CD8-positive, alpha-beta memory T cell (primary cell): ENCODE measurements around the gene RNU1-1. TPM values are rescaled to one million over a fixed set of nuclear protein-coding genes. Genes with fewer than 3 reads are reported as not detected.
"Not testable (repeated sequence)": the region's sequence is repeated elsewhere in the genome, so short reads cannot be mapped to it uniquely, and the experiment has no call there.

Experiments
- CTCF ChIA-PET: fragments of 350-600 bp; sonication (Branson Sonifier 250); formaldehyde crosslinking; loops from one replicate; lab custom pipeline; 2021; ENCODE audit warnings: antibody characterized with exemption; lab: Charles Lee
- POLR2A ChIA-PET: fragments of 350-600 bp; sonication (Branson Sonifier 250); formaldehyde crosslinking; loops from one replicate; lab custom pipeline; 2021; ENCODE audit warnings: antibody characterized with exemption; lab: Charles Lee
- DNase-seq, 5 donors: peaks; one replicate each; pipeline versions ENCODE4 v3.0.0 to v3.0.0-alpha.2; 2020 to 2022; ENCODE audit warnings: mixed read lengths in 1 of 5
- H3K27ac ChIP-seq: one replicate; pipeline ENCODE4 v1.7.0; 2013; ENCODE audit warnings: low read depth, mild to moderate bottlenecking, low read length, moderate library complexity
- H3K27me3 ChIP-seq: 2 replicates; pipeline ENCODE4 v1.7.0; 2013; ENCODE audit warnings: low read length, mild to moderate bottlenecking; ENCODE audit not compliant: insufficient read depth, poor library complexity, severe bottlenecking
- H3K36me3 ChIP-seq: 2 replicates; pipeline ENCODE4 v1.7.0; 2013; ENCODE audit warnings: mild to moderate bottlenecking, low read length, moderate library complexity; ENCODE audit not compliant: insufficient read depth
- H3K4me1 ChIP-seq: 2 replicates; pipeline ENCODE4 v1.7.0; 2013; ENCODE audit warnings: mild to moderate bottlenecking, low read length, moderate library complexity; ENCODE audit not compliant: insufficient read depth
- H3K4me3 ChIP-seq: 2 replicates; pipeline ENCODE4 v1.7.0; 2013; ENCODE audit warnings: mild to moderate bottlenecking, low read length
- H3K9me3 ChIP-seq: 2 replicates; pipeline ENCODE4 v1.7.0; 2013; ENCODE audit warnings: mild to moderate bottlenecking, low read length
- H3K27ac Mint-ChIP-seq, 8 donors: one replicate each; pipeline ENCODE4 v1.8.0; 2020 to 2021; ENCODE audit warnings: mixed read lengths in 8 of 8, mild to moderate bottlenecking in 6 of 8, inconsistent platforms in 3 of 8, moderate library complexity in 3 of 8
- H3K27me3 Mint-ChIP-seq, 2 donors: one replicate each; pipeline ENCODE4 v1.8.0; 2020 to 2021; ENCODE audit warnings: mixed read lengths in 2 of 2, mild to moderate bottlenecking in 1 of 2, moderate library complexity in 1 of 2
- H3K36me3 Mint-ChIP-seq, 3 donors: one replicate each; pipeline ENCODE4 v1.8.0; 2020 to 2021; ENCODE audit warnings: mixed read lengths in 3 of 3, inconsistent platforms in 1 of 3, mild to moderate bottlenecking in 1 of 3
- H3K4me1 Mint-ChIP-seq, 3 donors: one replicate each; pipeline ENCODE4 v1.8.0; 2020 to 2021; ENCODE audit warnings: mixed read lengths in 3 of 3, inconsistent platforms in 1 of 3, mild to moderate bottlenecking in 1 of 3
- H3K4me3 Mint-ChIP-seq, 7 donors: one replicate each; pipeline ENCODE4 v1.8.0; 2020 to 2021; ENCODE audit warnings: mixed read lengths in 7 of 7, mild to moderate bottlenecking in 6 of 7, moderate library complexity in 4 of 7, inconsistent platforms in 2 of 7
- H3K9me3 Mint-ChIP-seq, 5 donors: one replicate each; pipeline ENCODE4 v1.8.0; 2020 to 2022; ENCODE audit warnings: mixed read lengths in 5 of 5, mild to moderate bottlenecking in 3 of 5, moderate library complexity in 2 of 5, inconsistent platforms in 1 of 5
- polyA plus RNA-seq: library from polyadenylated mRNA; unstranded; fragments of 300-500 nt; fragmentation: Illumina TruSeq; gene quantifications from one replicate; pipeline ENCODE4 v1.2.3, GENCODE V29; 2021
- total RNA-seq, 2 experiments: library from RNA; stranded (reverse); gene quantifications; one replicate each; pipeline ENCODE4 v1.2.3, GENCODE V29; 2021

The RNU1-1 gene
- total RNA-seq: 1,000 to 10,000 TPM; 1,293 to 1,300 TPM
- not detected for polyA plus RNA-seq

GRCh38 chr1:16514107-16515055 is at the start of gene RNU1-1:
TSS of gene RNU1-1 (minus strand) at chr1:16514285.
- CTCF ChIA-PET, H3K4me1 ChIP-seq, H3K27ac Mint-ChIP-seq, H3K9me3 ChIP-seq, H3K36me3 Mint-ChIP-seq, H3K27me3 ChIP-seq, H3K36me3 ChIP-seq, H3K4me3 Mint-ChIP-seq, H3K4me1 Mint-ChIP-seq, H3K9me3 Mint-ChIP-seq: not testable (repeated sequence)
- Histone ChIP-seq H3K4me3 (peak within 1 kb of the TSS; percentile 55), H3K27ac (peak within 1 kb of the TSS; percentile 93)
- POLR2A ChIA-PET: interaction anchor here (0.7 kb wide), 1 partner anchor 390 kb away, joined by 5 read pairs; no protein-coding TSS in a partner anchor
- DNase-seq: peak; percentile 63 to 92 (median 91)
- peaks cover 15 to 22% of the 10 kb centered on the region in 2 donors for H3K27me3 Mint-ChIP-seq

- H3K36me3 ChIP-seq, H3K27ac ChIP-seq, POLR2A ChIA-PET, H3K36me3 Mint-ChIP-seq, H3K9me3 Mint-ChIP-seq, H3K4me1 ChIP-seq, H3K4me3 ChIP-seq, H3K27me3 Mint-ChIP-seq, H3K27ac Mint-ChIP-seq, H3K27me3 ChIP-seq, DNase-seq, H3K9me3 ChIP-seq, H3K4me1 Mint-ChIP-seq, H3K4me3 Mint-ChIP-seq: not testable (repeated sequence)
- CTCF ChIA-PET: interaction anchor here (0.5 kb wide), 1 partner anchor 456 kb away, joined by 3 read pairs; no protein-coding TSS in a partner anchor
Measured at GRCh38 chr1:16561035-16561434, 47.0 kb upstream of the RNU1-1 start.

- DNase-seq, H3K36me3 Mint-ChIP-seq, POLR2A ChIA-PET, H3K27ac ChIP-seq, H3K27ac Mint-ChIP-seq, H3K4me1 ChIP-seq, H3K9me3 ChIP-seq, H3K36me3 ChIP-seq, H3K27me3 Mint-ChIP-seq, H3K4me3 Mint-ChIP-seq, CTCF ChIA-PET, H3K9me3 Mint-ChIP-seq, H3K4me1 Mint-ChIP-seq, H3K4me3 ChIP-seq, H3K27me3 ChIP-seq: not testable (repeated sequence)
Measured at GRCh38 chr1:16560498-16560897, 46.4 kb upstream of the RNU1-1 start.

GRCh38 chr1:16559688-16560087 is 45.6 kb upstream of the RNU1-1 start:
- H3K36me3 ChIP-seq, H3K27ac ChIP-seq, H3K27me3 ChIP-seq, H3K27ac Mint-ChIP-seq, H3K4me1 ChIP-seq, H3K27me3 Mint-ChIP-seq, H3K9me3 ChIP-seq, H3K36me3 Mint-ChIP-seq, H3K4me3 Mint-ChIP-seq, H3K9me3 Mint-ChIP-seq, H3K4me3 ChIP-seq, CTCF ChIA-PET, POLR2A ChIA-PET, H3K4me1 Mint-ChIP-seq, DNase-seq: not testable (repeated sequence)

GRCh38 chr1:16557034-16557433 is 42.9 kb upstream of the RNU1-1 start:
- H3K36me3 ChIP-seq, H3K9me3 ChIP-seq, H3K27me3 ChIP-seq, DNase-seq, H3K4me1 Mint-ChIP-seq, POLR2A ChIA-PET, CTCF ChIA-PET, H3K9me3 Mint-ChIP-seq, H3K36me3 Mint-ChIP-seq, H3K27me3 Mint-ChIP-seq, H3K27ac ChIP-seq, H3K27ac Mint-ChIP-seq, H3K4me1 ChIP-seq, H3K4me3 Mint-ChIP-seq, H3K4me3 ChIP-seq: not testable (repeated sequence)

- H3K9me3 Mint-ChIP-seq, CTCF ChIA-PET, H3K36me3 ChIP-seq, H3K4me1 Mint-ChIP-seq, H3K27me3 ChIP-seq, H3K36me3 Mint-ChIP-seq, H3K4me3 Mint-ChIP-seq, H3K27me3 Mint-ChIP-seq, H3K4me1 ChIP-seq, POLR2A ChIA-PET, H3K27ac Mint-ChIP-seq, H3K9me3 ChIP-seq, DNase-seq, H3K4me3 ChIP-seq, H3K27ac ChIP-seq: not testable (repeated sequence)
Measured at GRCh38 chr1:16553244-16553643, 39.2 kb upstream of the RNU1-1 start.

- H3K9me3 Mint-ChIP-seq, POLR2A ChIA-PET, H3K4me3 Mint-ChIP-seq, H3K36me3 ChIP-seq, DNase-seq, CTCF ChIA-PET, H3K4me1 ChIP-seq, H3K9me3 ChIP-seq, H3K27ac Mint-ChIP-seq, H3K4me3 ChIP-seq, H3K27ac ChIP-seq, H3K27me3 ChIP-seq, H3K4me1 Mint-ChIP-seq, H3K36me3 Mint-ChIP-seq, H3K27me3 Mint-ChIP-seq: not testable (repeated sequence)
Measured at GRCh38 chr1:16550212-16550918, 36.3 kb upstream of the RNU1-1 start.

GRCh38 chr1:16549545-16549944 is 35.5 kb upstream of the RNU1-1 start:
- H3K27me3 Mint-ChIP-seq, H3K4me3 Mint-ChIP-seq, H3K9me3 Mint-ChIP-seq, H3K27me3 ChIP-seq, DNase-seq, H3K27ac ChIP-seq, H3K27ac Mint-ChIP-seq, H3K9me3 ChIP-seq, POLR2A ChIA-PET, CTCF ChIA-PET, H3K36me3 Mint-ChIP-seq, H3K4me1 ChIP-seq, H3K4me1 Mint-ChIP-seq, H3K36me3 ChIP-seq, H3K4me3 ChIP-seq: not testable (repeated sequence)
